NCI-H82 (cell line): Measurements from ENCODE around the gene ZNF688.
"Not testable (repeated sequence)": the region's sequence is repeated elsewhere in the genome, so short reads cannot be mapped to it uniquely, and the experiment has no call there.

Experiments
- DNase-seq: peaks from one replicate; lab custom pipeline; 2025; lab: John Stamatoyannopoulos, UW

The ZNF688 gene

GRCh38 chr16:30533748-30534367, 37.7 kb downstream of the ZNF688 start:
- peak; percentile 21 for DNase-seq

GRCh38 chr16:30533146-30533522, 38.4 kb downstream of the ZNF688 start:
- DNase-seq = peak; percentile 46

- DNase-seq = no peak
Observed at GRCh38 chr16:30532285-30533145, 39.0 kb downstream of the ZNF688 start.

- no peak for DNase-seq
Observed at GRCh38 chr16:30530163-30531037, 41.1 kb downstream of the ZNF688 start.

GRCh38 chr16:30528799-30529457, 42.6 kb downstream of the ZNF688 start:
- no peak for DNase-seq

DNA sequence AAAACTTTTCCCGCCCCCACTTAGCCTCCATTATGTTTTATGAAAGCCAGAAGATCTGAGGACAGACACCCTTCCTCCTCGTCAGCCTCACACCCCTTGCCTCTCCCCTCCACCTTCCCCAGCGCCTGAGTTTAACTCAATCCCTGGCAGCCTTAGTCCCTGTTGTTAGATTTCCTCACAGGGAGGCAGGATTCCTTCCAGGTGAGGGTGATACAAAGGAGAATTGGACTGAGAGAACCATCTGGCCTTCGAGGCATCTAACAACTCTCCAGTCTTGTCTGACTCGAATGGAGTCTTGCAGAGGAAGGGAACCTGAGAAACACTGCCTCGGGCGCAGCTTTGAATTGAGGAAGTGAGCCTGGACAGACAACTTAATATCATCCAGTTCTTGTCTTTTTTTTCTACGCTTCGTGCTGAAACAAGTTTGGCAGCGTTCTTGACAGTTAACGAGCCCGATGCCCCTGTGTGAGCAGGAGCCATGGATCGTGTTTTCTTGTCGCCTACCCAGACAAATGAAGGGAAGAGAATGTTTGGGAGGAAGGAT, 43.8 kb downstream of the ZNF688 start:
- no peak for DNase-seq

DNA sequence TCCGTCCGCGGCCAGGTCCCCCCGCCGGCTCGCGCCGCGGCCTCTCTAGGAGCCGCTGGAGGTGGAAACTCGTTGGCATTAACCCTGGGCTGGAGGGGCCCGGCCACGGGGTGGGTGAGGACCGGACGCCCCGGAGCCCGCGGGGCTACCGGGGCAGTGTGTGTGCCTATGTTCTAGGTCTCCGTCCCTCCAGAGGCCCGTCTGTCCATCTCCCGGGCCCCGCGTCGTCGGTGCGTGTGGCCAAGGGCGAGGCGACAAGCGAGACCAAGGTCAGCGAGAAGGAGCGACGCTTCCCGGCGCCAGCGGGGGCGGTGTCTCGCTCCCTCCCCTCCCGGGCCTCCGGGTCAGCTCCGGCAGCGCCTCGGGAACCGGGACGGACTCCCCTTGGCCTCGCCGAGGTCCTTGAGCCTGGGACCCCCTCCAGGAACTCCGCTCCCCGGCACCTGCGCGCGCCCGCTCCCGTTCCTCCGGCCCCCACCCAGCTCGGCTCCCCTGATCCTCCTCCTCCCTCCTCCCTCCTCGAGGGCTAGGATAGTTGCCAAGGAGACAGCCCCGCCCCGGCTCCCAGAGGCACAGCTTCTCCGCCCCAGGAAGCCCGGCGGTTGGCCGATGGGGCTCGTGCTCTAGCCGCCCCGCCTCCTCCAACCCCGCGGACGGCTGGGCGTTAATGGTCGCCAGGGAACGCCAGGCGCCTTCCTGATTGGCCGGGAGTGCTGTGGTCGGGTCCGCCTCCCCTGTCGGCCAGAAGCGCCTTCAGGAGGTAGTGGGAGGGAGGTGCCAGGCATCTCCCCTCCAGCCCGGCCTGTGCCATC, 44.5 kb downstream of the ZNF688 start:
- DNase-seq = peak; percentile 99

GRCh38 chr16:30526137-30526822, 45.2 kb downstream of the ZNF688 start, which contains the start of gene ZNF768:
ZNF768 (minus strand) TSS chr16:30526566; CDS start chr16:30526413, 153 bp downstream.
- DNase-seq = no peak

DNA sequence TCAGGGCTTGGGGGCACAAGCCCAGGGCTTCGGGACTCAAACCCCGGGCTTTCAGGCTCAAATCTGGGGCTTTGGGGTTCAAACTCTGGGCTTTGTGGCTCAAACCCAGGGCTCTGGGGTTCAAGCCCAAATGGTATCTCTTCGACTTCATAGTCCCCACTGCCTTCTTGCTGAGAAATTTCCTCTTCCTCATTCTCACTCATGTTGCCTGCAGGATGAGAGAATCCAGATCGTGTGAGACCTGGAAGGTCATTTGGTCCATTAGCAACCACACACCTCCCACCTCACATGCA, 45.7 kb downstream of the ZNF688 start:
- DNase-seq = no peak

GRCh38 chr16:30524575-30525568, 46.6 kb downstream of the ZNF688 start:
- DNase-seq = no peak

DNA sequence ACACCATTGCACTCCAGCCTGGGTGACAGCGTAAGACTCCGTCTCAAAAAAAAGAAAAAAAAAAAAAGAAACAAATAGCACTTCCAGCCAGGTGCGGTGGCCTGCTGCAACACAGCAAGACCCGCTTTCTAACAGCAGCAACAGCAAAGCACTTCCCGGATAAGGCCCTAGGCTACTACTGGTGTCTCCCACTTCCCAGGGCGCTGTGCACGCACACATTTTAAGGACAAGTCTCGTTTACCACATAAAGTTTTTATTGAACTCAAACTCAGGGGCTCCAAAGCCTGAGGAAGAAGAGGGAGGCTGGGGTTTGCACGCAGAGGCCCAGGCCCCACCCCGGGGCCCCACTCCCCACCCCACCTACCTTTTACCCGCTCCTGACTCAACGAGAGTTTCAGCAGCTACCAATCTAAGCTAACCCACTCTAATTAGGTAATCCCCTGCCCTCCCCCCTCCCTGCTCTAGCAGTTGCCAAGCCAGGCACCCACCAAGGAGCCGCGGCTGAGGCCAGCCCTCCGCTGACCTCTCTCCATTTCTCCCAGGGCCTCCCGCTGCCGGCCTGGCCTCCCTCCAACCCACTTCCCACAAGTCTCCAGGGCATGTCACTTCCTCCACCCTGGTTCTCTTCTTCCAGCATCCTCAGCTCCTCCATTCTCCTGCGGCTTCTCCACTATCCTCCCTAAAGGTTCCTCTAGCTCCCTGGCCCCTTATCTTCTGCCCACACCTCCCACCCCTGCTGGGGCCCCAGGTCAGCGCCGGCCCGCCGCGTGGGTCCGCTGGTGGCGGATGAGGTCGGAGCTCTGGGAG, 47.5 kb downstream of the ZNF688 start:
- peak; percentile 61 for DNase-seq

GRCh38 chr16:30522702-30523463, 48.6 kb downstream of the ZNF688 start:
- DNase-seq = not testable (repeated sequence)

GRCh38 chr16:30521873-30522641, 49.5 kb downstream of the ZNF688 start:
- DNase-seq = no peak

GRCh38 chr16:30521476-30521872, 50.0 kb downstream of the ZNF688 start:
- no peak for DNase-seq
